ENCODE data around the gene NEK9. TPM values are rescaled to one million over a fixed set of nuclear protein-coding genes. Genes with fewer than 3 reads are reported as not detected.

Gene NEK9
- polyA plus RNA-seq, 1 donor from 2014 or later, result 9.4 TPM

DNA sequence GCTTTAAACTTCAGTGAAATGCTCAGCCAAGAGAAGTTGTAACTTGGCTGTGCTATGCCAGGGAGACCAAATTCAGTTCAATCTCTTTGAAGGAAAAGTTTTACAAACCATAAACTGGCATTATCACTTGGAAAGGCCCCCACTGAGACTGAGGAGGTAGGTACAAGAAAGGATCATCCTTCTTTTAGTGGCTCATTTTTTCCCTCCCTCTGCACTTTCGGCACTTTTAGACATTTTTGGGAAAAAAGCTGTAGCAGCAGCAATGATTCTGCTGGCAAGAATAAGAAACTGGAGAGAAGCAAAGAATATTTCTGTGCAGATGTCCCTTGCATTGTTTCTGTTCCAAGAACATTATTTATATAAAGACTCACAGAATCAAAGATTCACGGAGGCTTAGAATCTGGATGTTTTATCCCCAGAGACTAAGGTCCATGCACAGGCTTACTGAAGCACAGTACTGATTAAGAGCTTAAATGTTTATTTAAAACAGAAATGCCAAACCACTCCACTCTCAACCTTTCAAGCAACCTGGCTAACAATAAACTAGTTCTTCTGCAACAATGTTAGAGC, 45.1 kb downstream of the NEK9 start:
- no peak overlapping the region for H3K27ac ChIP-seq (ENCODE audit: low read length)
- no peaks in the 10 kb centered on the region for H3K9me3 ChIP-seq (ENCODE audit: low read length)
- H3F3A ChIP-seq (ENCODE audit: insufficient read depth, low read length, poor library complexity, severe bottlenecking), result no peaks in the 10 kb centered on the region
- H3K4me3 ChIP-seq (ENCODE audit: low read length), result no peak overlapping the region
- no peak for TF ChIP-seq POLR2AphosphoS5 (IDR thresholded peaks at IDR 0.05)
- no peak for TF ChIP-seq EP300 (conservative IDR thresholded peaks at IDR 0.05; ENCODE audit: poor library complexity, severe bottlenecking)
- TF ChIP-seq TAF1 (IDR thresholded peaks at IDR 0.05; ENCODE audit: low read depth), result no peak
- no peak for TF ChIP-seq SMC3 (conservative IDR thresholded peaks at IDR 0.05; ENCODE audit: poor library complexity)
- TF ChIP-seq, protein P1, sequence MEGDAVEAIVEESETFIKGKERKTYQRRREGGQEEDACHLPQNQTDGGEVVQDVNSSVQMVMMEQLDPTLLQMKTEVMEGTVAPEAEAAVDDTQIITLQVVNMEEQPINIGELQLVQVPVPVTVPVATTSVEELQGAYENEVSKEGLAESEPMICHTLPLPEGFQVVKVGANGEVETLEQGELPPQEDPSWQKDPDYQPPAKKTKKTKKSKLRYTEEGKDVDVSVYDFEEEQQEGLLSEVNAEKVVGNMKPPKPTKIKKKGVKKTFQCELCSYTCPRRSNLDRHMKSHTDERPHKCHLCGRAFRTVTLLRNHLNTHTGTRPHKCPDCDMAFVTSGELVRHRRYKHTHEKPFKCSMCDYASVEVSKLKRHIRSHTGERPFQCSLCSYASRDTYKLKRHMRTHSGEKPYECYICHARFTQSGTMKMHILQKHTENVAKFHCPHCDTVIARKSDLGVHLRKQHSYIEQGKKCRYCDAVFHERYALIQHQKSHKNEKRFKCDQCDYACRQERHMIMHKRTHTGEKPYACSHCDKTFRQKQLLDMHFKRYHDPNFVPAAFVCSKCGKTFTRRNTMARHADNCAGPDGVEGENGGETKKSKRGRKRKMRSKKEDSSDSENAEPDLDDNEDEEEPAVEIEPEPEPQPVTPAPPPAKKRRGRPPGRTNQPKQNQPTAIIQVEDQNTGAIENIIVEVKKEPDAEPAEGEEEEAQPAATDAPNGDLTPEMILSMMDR (IDR thresholded peaks at IDR 0.05; ENCODE audit: poor library complexity, severe bottlenecking), result no peak
- no peak for TF ChIP-seq RAD21 (conservative IDR thresholded peaks at IDR 0.05)
- TF ChIP-seq, protein P2, sequence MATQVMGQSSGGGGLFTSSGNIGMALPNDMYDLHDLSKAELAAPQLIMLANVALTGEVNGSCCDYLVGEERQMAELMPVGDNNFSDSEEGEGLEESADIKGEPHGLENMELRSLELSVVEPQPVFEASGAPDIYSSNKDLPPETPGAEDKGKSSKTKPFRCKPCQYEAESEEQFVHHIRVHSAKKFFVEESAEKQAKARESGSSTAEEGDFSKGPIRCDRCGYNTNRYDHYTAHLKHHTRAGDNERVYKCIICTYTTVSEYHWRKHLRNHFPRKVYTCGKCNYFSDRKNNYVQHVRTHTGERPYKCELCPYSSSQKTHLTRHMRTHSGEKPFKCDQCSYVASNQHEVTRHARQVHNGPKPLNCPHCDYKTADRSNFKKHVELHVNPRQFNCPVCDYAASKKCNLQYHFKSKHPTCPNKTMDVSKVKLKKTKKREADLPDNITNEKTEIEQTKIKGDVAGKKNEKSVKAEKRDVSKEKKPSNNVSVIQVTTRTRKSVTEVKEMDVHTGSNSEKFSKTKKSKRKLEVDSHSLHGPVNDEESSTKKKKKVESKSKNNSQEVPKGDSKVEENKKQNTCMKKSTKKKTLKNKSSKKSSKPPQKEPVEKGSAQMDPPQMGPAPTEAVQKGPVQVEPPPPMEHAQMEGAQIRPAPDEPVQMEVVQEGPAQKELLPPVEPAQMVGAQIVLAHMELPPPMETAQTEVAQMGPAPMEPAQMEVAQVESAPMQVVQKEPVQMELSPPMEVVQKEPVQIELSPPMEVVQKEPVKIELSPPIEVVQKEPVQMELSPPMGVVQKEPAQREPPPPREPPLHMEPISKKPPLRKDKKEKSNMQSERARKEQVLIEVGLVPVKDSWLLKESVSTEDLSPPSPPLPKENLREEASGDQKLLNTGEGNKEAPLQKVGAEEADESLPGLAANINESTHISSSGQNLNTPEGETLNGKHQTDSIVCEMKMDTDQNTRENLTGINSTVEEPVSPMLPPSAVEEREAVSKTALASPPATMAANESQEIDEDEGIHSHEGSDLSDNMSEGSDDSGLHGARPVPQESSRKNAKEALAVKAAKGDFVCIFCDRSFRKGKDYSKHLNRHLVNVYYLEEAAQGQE (IDR thresholded peaks at IDR 0.05; ENCODE audit: borderline replicate concordance), result no peak
- no peak for TF ChIP-seq MXI1 (conservative IDR thresholded peaks at IDR 0.05; ENCODE audit: poor library complexity, severe bottlenecking)
- H3K79me2 ChIP-seq (replicated peaks; ENCODE audit: insufficient read depth, low read length), result no peaks in the 10 kb centered on the region
- no peak overlapping the region for H3K9ac ChIP-seq (ENCODE audit: low read length)
- no peaks in the 10 kb centered on the region for H3K36me3 ChIP-seq (ENCODE audit: insufficient read depth, low read length)
- no peak overlapping the region for H2AFZ ChIP-seq (ENCODE audit: low read depth, low read length)
- no peaks in the 10 kb centered on the region for H3K27me3 ChIP-seq (ENCODE audit: insufficient read depth, low read depth, low read length)
- H4K20me1 ChIP-seq (ENCODE audit: insufficient read depth), result no peaks in the 10 kb centered on the region
- no peak overlapping the region for H3K4me2 ChIP-seq (ENCODE audit: low read length)
- no peaks in the 10 kb centered on the region for H3K9me2 ChIP-seq (ENCODE audit: insufficient read depth, low read length)

DNA sequence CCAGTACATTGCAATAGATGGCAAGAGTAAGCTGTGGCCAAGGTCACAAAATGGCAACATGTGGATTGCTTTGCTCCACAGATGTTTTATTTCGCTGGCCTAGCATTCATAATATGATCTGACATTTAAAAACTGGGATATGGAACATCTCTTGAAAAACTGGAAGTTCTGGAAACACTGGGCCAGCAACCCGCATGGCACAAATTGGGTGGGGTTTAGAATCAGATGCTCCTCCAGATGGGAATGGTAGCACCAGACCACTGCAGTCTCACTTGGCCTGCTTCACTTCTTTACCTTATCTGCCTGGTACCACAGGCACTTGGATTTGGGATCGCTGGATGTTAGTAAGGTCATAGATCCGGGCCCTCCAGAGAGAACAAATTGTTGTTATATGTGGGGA, 47.3 kb downstream of the NEK9 start:
- H3K27ac ChIP-seq (ENCODE audit: low read length), result no peak overlapping the region
- no peak for TF ChIP-seq POLR2AphosphoS5 (IDR thresholded peaks at IDR 0.05)
- TF ChIP-seq TAF1 (IDR thresholded peaks at IDR 0.05; ENCODE audit: low read depth), result no peak
- TF ChIP-seq, protein P1 (IDR thresholded peaks at IDR 0.05; ENCODE audit: poor library complexity, severe bottlenecking), result no peak
- TF ChIP-seq SMC3 (conservative IDR thresholded peaks at IDR 0.05; ENCODE audit: poor library complexity), result no peak
- TF ChIP-seq, protein P2 (IDR thresholded peaks at IDR 0.05; ENCODE audit: borderline replicate concordance), result no peak
- no peak for TF ChIP-seq EZH2 (IDR thresholded peaks at IDR 0.05; ENCODE audit: borderline replicate concordance, insufficient read depth, low read length, poor library complexity, severe bottlenecking)
- no peak for TF ChIP-seq RAD21 (conservative IDR thresholded peaks at IDR 0.05)
- TF ChIP-seq EP300 (conservative IDR thresholded peaks at IDR 0.05; ENCODE audit: poor library complexity, severe bottlenecking), result no peak
- no peak for TF ChIP-seq MXI1 (conservative IDR thresholded peaks at IDR 0.05; ENCODE audit: poor library complexity, severe bottlenecking)
- no peaks in the 10 kb centered on the region for H3K9me2 ChIP-seq (ENCODE audit: insufficient read depth, low read length)
- no peak overlapping the region for H3K9ac ChIP-seq (ENCODE audit: low read length)
- no peak overlapping the region for H3K4me2 ChIP-seq (ENCODE audit: low read length)
- H3K9me3 ChIP-seq (ENCODE audit: low read length), result no peaks in the 10 kb centered on the region
- H3K4me3 ChIP-seq (ENCODE audit: low read length), result no peak overlapping the region
- H3K36me3 ChIP-seq (ENCODE audit: insufficient read depth, low read length), result no peaks in the 10 kb centered on the region
- no peaks in the 10 kb centered on the region for H4K20me1 ChIP-seq (ENCODE audit: insufficient read depth)
- no peaks in the 10 kb centered on the region for H3F3A ChIP-seq (ENCODE audit: insufficient read depth, low read length, poor library complexity, severe bottlenecking)
- H3K27me3 ChIP-seq (ENCODE audit: insufficient read depth, low read depth, low read length), result no peaks in the 10 kb centered on the region
- H3K79me2 ChIP-seq (replicated peaks; ENCODE audit: insufficient read depth, low read length), result no peaks in the 10 kb centered on the region
- H2AFZ ChIP-seq (ENCODE audit: low read depth, low read length), result no peak overlapping the region

Data from neural cell (in vitro differentiated cells).